Muscle layer of duodenum (tissue), 2 donors: ENCODE measurements around the gene SCAPER.

Source experiments
- H3K27ac ChIP-seq: one replicate; pipeline ENCODE4 v1.7.0; 2013; ENCODE audit warnings: mild to moderate bottlenecking, low read length
- H3K27me3 ChIP-seq: one replicate; pipeline ENCODE4 v1.7.0; 2013; ENCODE audit warnings: low read depth, mild to moderate bottlenecking, control low read depth, low read length
- H3K36me3 ChIP-seq, 2 donors: one replicate each; pipeline ENCODE4 v1.7.0; 2013; ENCODE audit warnings: low read length in 2 of 2, control low read depth in 1 of 2, mild to moderate bottlenecking in 1 of 2; ENCODE audit not compliant: insufficient read depth in 2 of 2, control insufficient read depth in 1 of 2
- H3K4me1 ChIP-seq, 2 donors: one replicate each; pipeline ENCODE4 v1.7.0; 2013; ENCODE audit warnings: low read length in 2 of 2, mild to moderate bottlenecking in 2 of 2, control low read depth in 1 of 2, moderate library complexity in 1 of 2; ENCODE audit not compliant: insufficient read depth in 2 of 2, control insufficient read depth in 1 of 2
- H3K4me3 ChIP-seq, 2 donors: one replicate each; pipeline ENCODE4 v1.7.0; 2013; ENCODE audit warnings: low read length in 2 of 2, low read depth in 1 of 2, mild to moderate bottlenecking in 1 of 2
- H3K9me3 ChIP-seq, 2 donors: one replicate each; pipeline ENCODE4 v1.7.0; 2013; ENCODE audit warnings: low read length in 2 of 2, control low read depth in 1 of 2, mild to moderate bottlenecking in 1 of 2; ENCODE audit not compliant: control insufficient read depth in 1 of 2
- donor health status: healthy.

Gene SCAPER

DNA sequence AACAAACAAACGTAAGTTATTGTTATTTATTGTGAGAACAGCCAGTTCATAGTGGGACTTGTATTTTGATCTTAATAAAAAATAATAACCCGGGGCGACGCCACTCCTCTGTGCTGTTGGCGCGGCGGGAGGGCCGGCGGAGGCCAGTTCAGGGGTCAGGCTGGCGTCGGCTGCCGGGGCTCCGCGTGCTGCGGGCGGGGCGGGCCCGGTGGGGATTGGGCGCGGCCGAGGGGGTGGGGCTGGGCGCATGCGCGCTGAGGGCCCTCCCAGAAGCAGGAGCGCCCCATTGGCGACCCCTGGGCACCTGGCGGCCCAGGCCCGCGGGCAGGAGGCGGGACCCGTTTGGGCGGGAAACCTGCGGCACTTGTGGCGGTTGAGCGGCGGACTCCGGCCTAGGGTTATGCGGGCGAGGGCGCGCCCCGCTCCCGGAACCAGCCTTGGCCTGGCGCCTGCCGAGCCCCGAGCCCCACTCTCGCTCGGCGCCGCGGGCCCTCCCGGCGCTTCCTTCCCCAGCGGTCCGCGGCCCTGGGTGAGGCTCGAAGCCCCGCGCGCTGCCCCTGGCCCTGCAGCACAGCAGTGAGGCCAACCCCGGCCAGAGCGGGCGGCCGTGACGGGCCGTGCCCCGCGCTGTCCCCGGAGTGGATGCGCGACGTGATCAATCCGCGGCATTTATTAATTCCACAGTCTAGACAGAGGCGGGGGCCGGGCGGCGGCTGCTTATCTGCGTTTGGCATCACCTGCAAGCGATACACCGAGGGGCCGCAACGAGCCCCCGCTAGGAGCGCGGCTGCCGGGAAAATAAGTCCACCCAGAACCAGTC is 562.5 kb downstream of the SCAPER start:
- peak overlapping the region in 1 of 2 donors; percentile 47 for H3K4me3 ChIP-seq
- H3K36me3 ChIP-seq, result no peaks in the 10 kb centered on the region
- H3K9me3 ChIP-seq, result no peaks in the 10 kb centered on the region
- peaks cover 0 to 48% of the 10 kb centered on the region in 2 donors for H3K4me1 ChIP-seq
- no peak overlapping the region for H3K27ac ChIP-seq
- H3K27me3 ChIP-seq, result peaks cover 77% of the 10 kb centered on the region

DNA sequence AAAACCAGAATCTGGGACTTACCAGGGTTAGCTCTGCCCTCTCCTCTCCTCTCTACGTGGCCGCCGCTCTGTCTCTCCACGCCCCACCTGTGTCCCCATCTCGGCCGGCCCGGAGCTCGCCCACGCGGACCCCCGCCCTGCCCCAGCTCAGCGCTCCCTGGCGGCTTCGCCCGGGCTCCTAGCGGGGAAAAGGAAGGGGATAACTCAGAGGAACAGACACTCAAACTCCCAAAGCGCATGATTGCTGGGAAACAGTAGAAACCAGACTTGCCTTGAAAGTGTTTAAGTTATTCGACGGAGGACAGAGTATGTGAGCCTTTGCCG is 563.1 kb downstream of the SCAPER start:
- no peaks in the 10 kb centered on the region for H3K9me3 ChIP-seq
- H3K4me3 ChIP-seq, result peak overlapping the region in 1 of 2 donors; percentile 69
- H3K27me3 ChIP-seq, result peaks cover 81% of the 10 kb centered on the region
- no peak overlapping the region for H3K27ac ChIP-seq
- H3K4me1 ChIP-seq, result peaks cover 0 to 45% of the 10 kb centered on the region in 2 donors
- H3K36me3 ChIP-seq, result no peaks in the 10 kb centered on the region

DNA sequence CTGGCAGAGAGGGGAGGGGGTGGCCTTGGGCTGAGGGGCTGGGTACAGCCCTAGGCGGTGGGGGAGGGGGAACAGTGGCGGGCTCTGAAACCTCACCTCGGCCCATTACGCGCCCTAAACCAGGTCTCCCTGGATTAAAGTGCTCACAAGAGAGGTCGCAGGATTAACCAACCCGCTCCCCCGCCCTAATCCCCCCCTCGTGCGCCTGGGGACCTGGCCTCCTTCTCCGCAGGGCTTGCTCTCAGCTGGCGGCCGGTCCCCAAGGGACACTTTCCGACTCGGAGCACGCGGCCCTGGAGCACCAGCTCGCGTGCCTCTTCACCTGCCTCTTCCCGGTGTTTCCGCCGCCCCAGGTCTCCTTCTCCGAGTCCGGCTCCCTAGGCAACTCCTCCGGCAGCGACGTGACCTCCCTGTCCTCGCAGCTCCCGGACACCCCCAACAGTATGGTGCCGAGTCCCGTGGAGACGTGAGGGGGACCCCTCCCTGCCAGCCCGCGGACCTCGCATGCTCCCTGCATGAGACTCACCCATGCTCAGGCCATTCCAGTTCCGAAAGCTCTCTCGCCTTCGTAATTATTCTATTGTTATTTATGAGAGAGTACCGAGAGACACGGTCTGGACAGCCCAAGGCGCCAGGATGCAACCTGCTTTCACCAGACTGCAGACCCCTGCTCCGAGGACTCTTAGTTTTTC is 563.6 kb downstream of the SCAPER start:
- H3K4me1 ChIP-seq, result peaks cover 0 to 41% of the 10 kb centered on the region in 2 donors
- no peaks in the 10 kb centered on the region for H3K9me3 ChIP-seq
- peaks cover 77% of the 10 kb centered on the region for H3K27me3 ChIP-seq
- no peak overlapping the region for H3K27ac ChIP-seq
- peak overlapping the region; percentile 19 to 69 for H3K4me3 ChIP-seq
- H3K36me3 ChIP-seq, result no peaks in the 10 kb centered on the region

GRCh38 chr15:76340803-76341365 is 564.3 kb downstream of the SCAPER start:
- no peaks in the 10 kb centered on the region for H3K36me3 ChIP-seq
- no peak overlapping the region for H3K27ac ChIP-seq
- peak overlapping the region; percentile 49 to 69 for H3K4me3 ChIP-seq
- H3K4me1 ChIP-seq, result peaks cover 0 to 42% of the 10 kb centered on the region in 2 donors
- no peaks in the 10 kb centered on the region for H3K9me3 ChIP-seq
- H3K27me3 ChIP-seq, result peaks cover 72% of the 10 kb centered on the region

DNA sequence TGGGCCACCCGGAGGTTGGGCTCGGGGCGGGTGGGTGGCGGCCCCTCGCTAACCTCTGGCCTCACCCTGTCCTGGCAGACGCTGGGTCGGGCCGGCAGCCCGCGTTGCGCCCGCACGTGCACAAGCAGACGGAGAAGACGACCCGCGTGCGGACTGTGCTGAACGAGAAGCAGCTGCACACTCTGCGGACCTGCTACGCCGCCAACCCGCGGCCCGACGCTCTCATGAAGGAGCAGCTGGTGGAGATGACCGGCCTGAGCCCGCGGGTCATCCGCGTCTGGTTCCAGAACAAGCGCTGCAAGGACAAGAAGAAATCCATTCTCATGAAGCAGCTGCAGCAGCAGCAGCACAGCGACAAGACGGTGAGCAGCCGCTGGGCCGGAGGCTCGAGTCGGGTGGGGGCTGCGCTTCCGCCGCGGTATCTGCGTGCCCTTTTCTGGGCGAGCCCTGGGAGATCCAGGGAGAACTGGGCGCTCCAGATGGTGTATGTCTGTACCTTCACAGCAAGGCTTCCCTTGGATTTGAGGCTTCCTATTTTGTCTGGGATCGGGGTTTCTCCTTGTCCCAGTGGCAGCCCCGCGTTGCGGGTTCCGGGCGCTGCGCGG is 564.8 kb downstream of the SCAPER start:
- Histone ChIP-seq H3K27ac (no peak overlapping the region), H3K4me1 (peaks cover 0 to 46% of the 10 kb centered on the region in 2 donors), H3K9me3 (no peaks in the 10 kb centered on the region), H3K36me3 (no peaks in the 10 kb centered on the region), H3K27me3 (peaks cover 67% of the 10 kb centered on the region), H3K4me3 (peak overlapping the region; percentile 49 to 69)

DNA sequence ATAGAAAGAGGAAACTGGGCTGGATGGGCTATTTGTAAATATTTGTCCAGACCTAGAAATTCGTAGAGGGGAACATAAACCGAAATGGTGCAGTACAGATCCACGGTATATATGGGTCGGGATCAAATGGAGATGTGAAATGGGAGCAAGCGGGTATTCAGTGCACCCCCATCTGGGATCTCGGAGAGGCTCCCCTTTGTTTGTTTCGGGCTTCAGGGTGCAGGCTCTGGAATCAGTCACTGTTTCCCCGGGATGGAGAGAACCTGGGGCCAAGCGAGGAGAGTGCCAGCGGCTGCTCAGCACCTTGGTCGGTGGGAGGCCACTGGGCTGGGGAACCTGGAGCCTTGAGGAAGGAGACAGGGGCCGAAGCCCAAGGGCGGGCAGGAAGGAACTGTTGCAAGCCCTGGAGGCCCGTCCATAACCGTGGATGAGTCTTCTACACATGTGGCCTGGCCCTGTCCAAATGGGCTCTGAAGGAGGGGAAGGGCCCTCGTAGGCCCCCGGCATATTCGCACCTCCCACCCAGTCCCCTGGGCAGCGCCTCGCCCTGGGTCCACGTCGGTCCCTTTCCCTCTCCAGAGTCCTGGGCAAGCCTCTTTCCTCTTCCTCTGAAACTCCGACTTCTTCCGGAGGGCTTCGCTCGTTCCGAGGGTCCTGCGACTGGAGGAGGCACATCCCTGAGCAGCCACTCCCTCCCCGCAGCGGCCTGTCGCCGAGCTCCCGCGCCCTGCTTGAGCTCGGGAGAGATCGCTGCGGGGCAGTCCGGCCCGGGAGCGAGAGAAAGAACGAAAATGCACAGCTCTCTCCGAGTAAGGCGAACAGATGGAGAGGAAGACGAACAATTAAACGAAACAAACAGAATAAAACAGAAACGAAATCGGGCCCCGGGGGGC is 565.6 kb downstream of the SCAPER start:
- Histone ChIP-seq H3K36me3 (no peaks in the 10 kb centered on the region), H3K4me3 (peak overlapping the region; percentile 49 to 69), H3K27ac (peak overlapping the region; percentile 26), H3K9me3 (no peaks in the 10 kb centered on the region), H3K4me1 (peaks cover 0 to 49% of the 10 kb centered on the region in 2 donors), H3K27me3 (peaks cover 63% of the 10 kb centered on the region)

DNA sequence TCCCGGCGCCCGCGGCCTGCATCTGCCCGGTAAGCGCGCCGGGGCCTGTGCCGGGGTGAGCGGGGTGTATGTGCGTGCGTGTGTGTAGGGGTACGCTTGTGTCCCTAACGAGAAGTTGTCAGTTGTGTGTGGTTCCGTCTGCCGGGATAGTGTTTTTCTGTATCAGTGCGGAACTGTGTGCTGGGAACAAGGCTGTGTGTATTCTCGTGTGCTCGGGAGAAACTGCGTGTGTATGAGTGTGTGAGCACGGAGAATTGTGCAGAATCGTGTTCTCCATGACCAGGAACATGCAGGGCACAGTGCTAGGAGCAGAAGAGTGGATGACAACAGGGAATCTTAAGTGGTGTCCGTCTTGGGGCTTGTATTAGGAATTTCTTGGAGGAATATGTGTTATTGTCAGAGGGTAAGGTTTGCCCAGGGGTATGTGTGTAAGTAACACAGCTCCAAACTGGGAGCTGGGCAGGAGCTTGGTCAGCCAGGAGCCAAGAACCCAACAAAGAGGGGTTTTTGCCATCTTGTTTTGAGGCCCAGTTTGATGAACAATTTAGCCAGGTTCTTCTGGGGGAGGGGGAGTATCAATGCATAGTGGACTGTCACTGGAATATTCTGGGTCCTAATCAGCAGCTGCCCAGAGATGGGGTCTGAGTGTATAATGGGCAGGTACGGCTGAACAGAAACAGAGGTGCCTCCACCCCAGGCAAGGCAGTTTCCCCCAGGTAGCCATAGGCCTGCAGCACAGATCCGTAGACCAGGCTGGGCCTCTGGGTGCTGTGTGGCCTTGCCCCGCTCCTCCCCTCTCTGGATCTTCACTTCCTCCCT is 566.4 kb downstream of the SCAPER start:
- Histone ChIP-seq H3K27ac (peak overlapping the region; percentile 26), H3K4me1 (peaks cover 0 to 49% of the 10 kb centered on the region in 2 donors), H3K36me3 (no peaks in the 10 kb centered on the region), H3K9me3 (no peaks in the 10 kb centered on the region), H3K4me3 (peak overlapping the region; percentile 49 to 69), H3K27me3 (peaks cover 54% of the 10 kb centered on the region)

GRCh38 chr15:76337696-76338485 is 567.2 kb downstream of the SCAPER start:
- Histone ChIP-seq H3K27ac (peak overlapping the region; percentile 77), H3K27me3 (peaks cover 50% of the 10 kb centered on the region), H3K4me3 (peak overlapping the region; percentile 58 to 69), H3K4me1 (peaks cover 0 to 49% of the 10 kb centered on the region in 2 donors), H3K9me3 (no peaks in the 10 kb centered on the region), H3K36me3 (no peaks in the 10 kb centered on the region)

DNA sequence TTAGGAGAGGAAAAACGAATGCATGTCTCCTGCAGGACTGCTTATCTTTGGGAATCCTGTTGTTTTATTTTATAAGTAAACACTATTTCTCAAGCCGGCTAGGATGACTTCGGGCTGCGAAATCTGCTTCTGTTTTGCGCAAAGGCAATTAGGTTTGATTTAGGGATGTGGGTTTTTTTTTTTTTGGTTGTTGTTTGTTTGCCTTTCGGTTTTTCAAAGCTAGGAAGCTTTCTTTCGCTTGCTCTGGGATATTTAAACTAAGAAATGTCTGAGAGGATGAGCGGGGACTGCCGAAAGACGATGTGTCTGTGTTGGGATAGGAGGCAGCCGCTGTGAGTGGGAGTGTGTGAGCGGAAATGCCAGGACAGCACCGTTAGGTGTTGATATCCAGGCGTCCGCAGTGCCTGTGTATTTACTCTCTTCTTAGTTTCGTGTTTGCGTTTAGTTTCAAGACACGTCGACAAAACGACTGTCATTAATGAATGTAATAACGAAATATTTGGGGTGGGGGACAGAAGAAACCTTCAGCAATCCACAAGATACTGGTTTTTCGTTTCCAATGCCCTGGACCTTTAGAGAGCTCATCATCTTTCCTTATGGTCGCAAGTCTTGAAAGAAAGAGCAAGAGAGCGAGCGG is 568.0 kb downstream of the SCAPER start:
- Histone ChIP-seq H3K36me3 (no peaks in the 10 kb centered on the region), H3K9me3 (no peaks in the 10 kb centered on the region), H3K27me3 (peaks cover 49% of the 10 kb centered on the region), H3K4me3 (peak overlapping the region; percentile 58 to 69), H3K27ac (peak overlapping the region; percentile 77), H3K4me1 (peaks cover 0 to 44% of the 10 kb centered on the region in 2 donors)
